NCI-H128 (cell line): Measurements from ENCODE around the gene PRR29.
"Not testable (repeated sequence)": the region's sequence is repeated elsewhere in the genome, so short reads cannot be mapped to it uniquely, and the experiment has no call there.

Source experiments
- DNase-seq: peaks from one replicate; lab custom pipeline; 2025; ENCODE audit not compliant: unreplicated experiment; lab: John Stamatoyannopoulos, UW

The PRR29 gene

GRCh38 chr17:63996430-63997182 lies 1.5 kb upstream of the PRR29 start:
- DNase-seq: no peak

- DNase-seq: no peak
These were observed 656 bp upstream of the PRR29 start for GRCh38 chr17:63997341-63998048.

DNA sequence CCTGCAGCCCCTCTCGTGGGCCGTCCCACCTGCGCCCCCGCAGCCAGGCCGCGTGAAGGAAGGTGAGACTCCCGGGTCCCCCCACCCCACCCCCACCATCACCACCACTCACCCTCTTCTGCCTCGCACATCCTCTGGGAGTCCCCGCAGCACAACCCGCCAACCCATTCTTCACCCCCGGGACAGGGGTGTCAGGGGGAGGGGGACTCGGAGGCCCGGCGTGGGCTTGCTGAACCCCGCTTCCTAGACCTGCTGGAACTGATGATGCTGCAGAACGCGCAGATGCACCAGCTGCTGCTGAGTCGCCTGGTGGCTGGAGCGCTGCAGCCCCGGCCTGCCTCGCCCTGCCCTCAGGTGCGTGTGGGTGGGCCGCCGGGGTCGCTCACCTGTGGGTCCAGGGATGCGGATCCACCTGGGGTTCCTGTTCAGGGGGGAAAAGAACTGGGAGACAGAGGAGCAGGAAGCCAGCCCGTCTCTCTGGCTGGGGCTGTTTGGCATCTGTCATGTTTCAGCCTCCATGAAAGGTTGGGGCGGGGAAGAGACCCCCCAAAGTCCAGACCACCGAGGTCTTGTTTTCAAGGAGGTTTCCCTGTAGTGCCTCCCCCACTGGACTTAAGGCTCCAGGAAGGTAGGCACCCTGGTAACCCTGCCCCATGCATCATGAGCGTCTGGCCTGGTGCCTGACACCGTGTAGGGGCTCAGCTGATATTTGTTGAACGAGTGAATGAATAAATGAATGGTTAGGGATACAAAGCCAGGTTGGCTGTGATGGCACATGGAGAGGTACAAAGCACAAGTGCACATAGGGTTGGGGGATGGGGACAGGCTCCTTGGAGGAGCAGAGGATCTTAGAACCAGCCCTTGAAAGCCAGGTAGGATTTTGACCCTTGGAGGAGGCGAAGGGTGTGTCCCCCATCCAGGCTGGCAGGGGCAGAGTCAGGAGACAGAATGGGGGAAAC lies 849 bp downstream of the PRR29 start:
- DNase-seq: no peak

DNA sequence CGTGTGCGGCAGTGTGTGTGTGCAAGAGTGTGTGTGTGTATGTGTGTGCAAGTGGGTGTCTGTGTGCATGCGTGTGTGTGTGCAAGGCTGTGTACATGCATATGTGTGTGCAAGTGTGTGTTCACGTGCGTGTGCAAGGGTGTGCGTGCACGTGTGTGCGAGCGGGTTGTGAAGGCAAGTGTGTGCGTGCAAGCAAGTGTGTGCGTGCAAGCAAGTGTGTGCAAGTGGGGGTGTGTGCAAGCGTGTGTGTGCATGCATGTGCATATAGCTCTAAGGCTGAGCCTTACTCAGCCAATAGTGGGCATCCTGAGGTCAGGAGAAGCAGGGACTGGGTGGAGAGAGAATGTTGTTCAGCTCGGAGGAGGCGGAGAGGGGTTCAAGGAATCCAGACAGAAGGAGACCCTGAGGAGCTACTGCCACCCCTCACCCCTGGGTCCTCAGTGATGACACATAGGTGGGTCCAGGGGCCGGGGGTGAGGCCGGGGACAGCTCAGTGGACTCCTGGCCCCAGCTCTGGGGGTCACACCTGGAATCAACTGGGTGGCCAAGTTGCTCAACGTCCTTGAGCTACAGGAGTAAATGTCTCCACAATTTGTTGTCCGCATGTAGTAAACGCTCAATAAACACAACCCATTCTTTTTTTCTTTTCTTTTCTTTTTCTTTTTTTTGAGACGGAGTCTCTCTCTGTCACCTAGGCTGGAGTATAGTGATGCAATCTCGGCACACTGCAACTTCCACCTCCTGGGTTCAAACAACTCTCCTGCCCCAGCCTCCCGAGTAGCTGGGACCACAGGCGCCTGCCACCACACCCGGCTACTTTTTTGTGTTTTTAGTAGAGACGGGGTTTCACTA lies 1.8 kb downstream of the PRR29 start:
- DNase-seq: no peak

DNA sequence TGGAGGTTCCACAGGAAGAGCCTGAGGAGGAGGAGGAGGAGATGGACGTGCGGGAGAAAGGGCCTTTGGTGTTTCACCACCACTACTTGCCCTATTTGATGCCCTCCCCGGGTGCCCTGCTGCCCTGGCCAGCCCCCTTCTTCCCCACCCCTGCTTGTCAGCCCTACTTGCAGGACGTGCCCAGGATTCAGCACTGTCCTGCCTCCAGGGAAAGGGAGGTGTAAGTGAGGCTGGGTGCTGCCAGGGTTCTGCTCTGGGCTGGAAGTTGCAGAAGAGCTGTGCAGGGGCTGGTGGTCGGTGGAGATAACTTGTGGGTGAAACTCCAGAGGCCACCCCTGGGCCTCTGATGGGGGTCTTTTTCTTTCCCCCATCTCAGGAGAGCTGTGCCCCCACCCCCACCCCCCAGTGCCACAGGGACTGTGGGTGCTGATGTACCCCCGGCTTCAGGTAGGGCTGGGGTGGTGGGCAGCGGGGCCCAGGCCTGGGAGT lies 3.0 kb downstream of the PRR29 start:
- no peak for DNase-seq

DNA sequence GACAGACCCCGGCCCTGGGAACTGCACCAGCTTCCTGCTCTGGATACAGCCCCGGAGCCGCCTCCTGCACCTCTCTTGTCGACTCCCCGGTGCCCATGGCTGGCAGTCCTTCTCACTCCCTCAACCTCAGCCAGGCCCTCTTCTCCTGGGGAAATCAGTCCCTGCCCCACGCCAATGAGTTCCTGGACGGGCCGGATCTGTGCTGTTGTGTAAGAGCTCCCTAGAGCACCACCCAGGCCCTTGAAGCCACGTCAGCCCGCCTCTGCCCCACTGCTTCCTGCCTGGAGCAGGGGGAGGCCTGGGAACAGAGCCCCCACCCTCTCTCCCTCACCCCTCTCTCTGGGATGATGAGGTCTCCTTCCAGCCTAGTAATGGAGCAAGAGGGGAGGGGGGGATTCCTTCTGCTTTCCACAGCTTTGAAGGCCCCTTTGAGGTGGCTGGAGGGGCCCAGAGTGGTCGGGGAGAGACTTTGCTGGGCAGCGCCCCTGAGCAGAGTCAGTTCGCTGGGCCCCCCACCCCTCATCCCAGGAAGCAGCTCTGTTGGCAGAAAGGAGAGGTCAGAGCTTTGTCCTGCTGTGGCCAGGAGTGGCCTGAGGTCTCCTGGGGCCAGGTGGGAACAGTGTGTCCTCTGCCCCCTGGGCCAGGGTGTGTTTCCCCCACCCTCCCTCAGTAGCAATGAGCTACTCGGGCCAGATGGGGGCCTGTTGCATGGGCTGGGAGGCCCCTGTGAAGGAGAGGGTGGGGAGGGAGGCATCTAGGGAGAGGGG lies 3.8 kb downstream of the PRR29 start:
- DNase-seq: no peak

DNA sequence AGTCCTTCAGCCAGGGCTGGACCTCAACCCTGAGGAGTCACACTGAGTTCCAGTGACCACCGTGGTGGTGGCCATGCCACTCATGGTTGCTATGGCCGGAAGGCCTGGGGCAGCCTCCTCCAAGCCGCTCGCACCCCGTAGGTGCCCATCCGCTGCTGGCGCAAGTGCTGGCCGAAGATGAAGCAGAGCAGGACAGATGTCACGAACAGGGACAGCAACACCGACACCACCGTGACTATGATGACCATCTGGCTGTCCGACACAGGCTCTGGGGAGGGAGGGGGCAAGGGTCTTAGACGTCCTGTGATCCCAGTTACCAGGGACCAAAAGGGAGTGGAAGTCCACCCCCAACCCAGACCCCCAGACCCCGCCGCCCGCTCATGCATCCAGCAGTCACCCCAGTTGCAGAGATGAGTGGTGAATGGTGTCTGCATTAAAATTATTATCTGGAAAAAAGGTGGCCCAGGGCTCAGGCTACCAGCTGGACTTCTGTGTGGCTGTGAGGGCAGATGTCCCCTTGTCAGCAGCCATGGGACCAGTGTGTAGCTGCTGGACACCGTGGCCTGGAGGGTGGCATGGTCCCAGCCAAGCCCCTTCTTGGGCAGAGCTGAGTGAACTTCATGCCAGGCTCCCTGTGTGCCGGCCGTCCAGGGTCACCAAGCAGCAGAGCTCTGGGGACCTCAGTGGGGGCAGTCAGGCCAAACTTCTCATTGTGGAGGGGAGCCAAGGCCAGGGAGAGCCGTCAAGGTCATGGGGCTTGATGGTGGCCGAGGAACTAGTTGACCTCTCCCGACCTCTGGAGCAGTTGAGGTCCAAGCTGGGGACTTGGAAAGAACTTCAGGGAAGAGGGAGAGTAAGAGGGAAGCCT lies 4.7 kb downstream of the PRR29 start:
- no peak for DNase-seq

DNA sequence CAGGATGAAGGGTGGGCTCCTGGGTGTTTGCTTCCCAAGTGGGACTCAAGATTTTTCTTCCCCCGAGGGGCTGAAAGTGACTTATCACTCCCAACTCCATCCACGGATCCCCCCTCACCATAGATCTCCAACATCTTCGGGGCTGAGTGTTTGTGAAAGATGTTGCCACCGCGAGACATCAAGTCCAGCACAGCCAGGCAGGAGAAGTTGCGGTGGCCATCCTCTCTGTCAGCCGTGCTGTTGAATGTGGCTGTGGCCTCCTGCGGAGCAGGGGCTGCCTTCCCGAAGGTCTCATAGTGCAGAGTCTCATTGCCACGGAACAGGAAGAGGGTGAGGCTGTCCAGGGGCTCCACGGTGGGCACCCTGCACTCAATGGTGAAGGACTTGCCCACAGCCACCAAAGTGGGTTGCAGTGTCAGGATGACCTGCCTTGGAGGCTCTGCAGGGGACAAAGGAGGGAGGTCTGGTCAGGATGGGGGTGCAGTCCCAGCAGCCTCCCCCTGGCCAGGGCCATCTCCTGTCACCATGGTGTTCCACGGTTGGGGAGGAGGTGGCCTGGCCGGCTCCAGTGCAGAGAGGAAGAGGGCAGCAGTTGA lies 5.5 kb downstream of the PRR29 start:
- DNase-seq: no peak

DNA sequence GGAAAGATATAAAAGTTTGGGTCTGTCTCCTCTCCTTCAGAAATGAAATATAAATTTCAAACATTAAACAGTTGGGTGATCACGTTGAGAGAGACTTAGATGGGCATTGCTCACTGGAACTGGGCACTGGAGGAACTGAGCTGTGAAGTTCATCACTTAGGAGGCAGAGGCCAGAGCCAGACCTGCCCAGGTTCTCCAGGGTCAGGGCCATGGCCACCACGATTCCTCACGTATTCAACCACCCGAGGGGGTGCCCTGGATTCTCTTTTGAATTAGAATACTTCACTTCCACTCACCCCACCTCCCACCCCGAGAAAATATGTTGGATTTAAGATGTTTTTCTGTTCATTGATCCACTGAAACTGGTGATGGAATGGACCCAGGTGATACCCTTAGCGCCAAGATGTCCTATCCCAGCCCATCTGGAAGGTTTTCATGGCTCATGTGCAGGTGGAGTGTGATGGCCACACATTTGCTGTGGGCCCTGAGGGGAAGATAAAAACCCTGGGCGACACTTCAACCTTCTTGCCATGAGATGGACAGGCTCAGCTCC lies 6.1 kb downstream of the PRR29 start:
- no peak for DNase-seq

- no peak for DNase-seq
These were observed 7.0 kb downstream of the PRR29 start for GRCh38 chr17:64004903-64005733.

DNA sequence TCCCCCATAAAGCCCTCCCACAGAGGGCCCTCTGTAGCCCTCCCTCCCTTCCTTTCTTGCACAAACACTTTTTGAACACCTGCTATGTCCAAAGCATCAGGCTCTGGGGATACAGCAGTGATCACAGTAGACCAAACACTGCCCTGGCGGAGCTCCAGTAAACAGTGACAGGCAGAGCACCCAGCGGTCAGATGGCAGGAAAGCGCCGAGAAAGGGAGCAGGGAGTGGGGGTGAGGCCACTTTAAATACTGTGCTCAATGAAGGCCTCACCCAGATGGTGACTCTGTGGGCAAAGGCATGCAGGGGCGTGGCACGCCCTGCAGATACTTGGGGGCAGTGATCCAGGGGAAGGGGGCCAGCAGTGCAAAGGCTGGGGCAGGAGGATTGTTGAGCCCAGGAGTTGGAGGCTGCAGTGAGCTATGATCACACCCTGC lies 7.6 kb downstream of the PRR29 start:
- DNase-seq: no peak

DNA sequence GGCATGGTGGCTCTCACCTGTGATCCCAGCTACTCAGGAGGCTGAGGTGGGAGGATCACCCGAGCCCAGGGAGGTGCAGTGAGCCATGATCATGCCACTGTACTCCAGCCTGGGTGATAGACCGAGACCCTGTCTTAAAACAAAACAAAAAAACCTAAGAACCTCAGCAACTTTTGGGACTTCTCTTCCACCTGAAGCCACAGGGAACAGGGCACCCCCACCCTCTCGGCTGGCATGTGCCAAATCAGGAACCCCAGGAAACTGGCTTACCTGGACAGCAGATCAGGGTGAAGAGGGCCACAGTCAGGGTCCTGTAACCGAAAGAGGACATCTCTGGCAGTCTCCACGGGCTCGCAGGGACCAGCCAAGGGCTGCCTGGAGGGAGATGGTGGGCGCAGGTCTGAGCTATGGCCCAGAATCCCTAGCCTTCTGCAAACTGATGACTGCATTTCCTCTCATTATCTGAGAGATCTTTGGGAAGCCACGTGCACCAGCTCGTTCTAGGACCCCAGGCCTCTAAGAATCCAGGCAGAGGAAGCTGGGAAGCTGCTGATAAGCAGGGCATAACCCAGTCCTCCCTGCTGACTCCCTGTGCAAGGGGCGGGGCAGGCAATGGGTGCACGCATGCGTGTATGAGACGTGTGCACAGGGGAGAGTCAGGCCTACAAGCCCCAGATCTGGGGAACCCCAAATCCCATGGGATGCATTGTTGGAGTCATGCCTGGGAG lies 8.4 kb downstream of the PRR29 start:
- no peak for DNase-seq

GRCh38 chr17:64007089-64007837 lies 9.1 kb downstream of the PRR29 start:
- not testable (repeated sequence) for DNase-seq

DNA sequence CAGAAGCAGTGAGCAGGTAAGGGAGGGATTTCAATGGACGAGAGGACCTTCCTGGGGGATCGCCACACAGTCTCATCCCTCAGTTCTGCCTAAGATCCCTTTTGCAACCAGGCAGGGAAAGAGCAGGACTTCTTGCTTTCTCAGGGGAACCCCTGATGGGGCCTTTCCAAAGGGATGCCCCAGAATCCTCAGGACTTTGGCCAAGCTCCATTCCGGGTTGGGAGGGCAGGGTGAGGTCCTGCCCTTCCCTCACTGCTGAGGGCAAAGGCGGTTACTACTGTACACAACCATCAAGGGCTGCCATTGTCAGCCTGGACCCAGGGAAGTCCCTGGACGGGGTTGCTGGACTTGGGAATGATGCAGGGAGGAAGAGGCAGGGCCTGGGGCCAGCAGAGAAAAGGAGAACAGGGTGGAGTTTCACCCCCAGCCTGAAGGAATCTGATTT lies 9.7 kb downstream of the PRR29 start:
- DNase-seq: no peak

- no peak for DNase-seq
These were observed 10.2 kb downstream of the PRR29 start for GRCh38 chr17:64008346-64008745.

DNA sequence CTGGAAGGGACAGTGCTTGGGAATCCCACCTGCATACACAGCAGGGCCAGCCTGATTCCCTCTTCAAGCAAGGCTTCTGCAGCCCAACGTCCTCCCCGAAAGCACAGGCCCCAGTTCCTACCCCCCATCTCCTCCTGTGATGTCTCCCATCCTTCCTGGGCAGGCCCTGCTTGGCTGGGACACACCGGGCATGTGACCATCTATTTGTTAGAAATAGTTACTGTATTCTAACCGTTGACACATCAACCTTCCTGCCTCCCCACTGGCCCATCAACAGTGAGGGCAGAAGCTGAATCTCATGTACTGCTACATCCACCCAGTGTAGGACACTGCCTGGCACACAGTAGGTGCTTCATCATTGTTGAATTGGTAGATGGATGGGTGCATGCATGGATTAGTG lies 10.7 kb downstream of the PRR29 start:
- no peak for DNase-seq
